Adipose tissue (tissue), 3 donors: ENCODE measurements around the gene ARMC9. TPM values are rescaled to one million over a fixed set of nuclear protein-coding genes. Genes with fewer than 3 reads are reported as not detected.
"Not testable (repeated sequence)": the region's sequence is repeated elsewhere in the genome, so short reads cannot be mapped to it uniquely, and the experiment has no call there.

ENCODE experiments used
- H3K27ac ChIP-seq: one replicate; pipeline ENCODE4 v1.5.1; 2013; ENCODE audit warnings: low read depth, low read length
- WGBS, 3 donors: extraction: QIAGEN DNeasy Blood & Tissue Kit; methylation state at CpG; one replicate each; pipeline ENCODE4 v1.1.7; 2013; 5-methylcytosine and 5-hydroxymethylcytosine counted together
- polyA plus RNA-seq, 3 donors: library from polyadenylated mRNA; stranded (reverse); fragments of 200-250 nt; gene quantifications; one replicate each; pipeline ENCODE4 v1.2.3, GENCODE V29; 2013
- donor health status: healthy with polysubstance abuse.
- donor health status: Bipolar disorder and iron deficiency.
- donor health status: healthy.

ARMC9 gene
- polyA plus RNA-seq, 3 donors = 1.5 to 8.7 (median 4.0) TPM

DNA sequence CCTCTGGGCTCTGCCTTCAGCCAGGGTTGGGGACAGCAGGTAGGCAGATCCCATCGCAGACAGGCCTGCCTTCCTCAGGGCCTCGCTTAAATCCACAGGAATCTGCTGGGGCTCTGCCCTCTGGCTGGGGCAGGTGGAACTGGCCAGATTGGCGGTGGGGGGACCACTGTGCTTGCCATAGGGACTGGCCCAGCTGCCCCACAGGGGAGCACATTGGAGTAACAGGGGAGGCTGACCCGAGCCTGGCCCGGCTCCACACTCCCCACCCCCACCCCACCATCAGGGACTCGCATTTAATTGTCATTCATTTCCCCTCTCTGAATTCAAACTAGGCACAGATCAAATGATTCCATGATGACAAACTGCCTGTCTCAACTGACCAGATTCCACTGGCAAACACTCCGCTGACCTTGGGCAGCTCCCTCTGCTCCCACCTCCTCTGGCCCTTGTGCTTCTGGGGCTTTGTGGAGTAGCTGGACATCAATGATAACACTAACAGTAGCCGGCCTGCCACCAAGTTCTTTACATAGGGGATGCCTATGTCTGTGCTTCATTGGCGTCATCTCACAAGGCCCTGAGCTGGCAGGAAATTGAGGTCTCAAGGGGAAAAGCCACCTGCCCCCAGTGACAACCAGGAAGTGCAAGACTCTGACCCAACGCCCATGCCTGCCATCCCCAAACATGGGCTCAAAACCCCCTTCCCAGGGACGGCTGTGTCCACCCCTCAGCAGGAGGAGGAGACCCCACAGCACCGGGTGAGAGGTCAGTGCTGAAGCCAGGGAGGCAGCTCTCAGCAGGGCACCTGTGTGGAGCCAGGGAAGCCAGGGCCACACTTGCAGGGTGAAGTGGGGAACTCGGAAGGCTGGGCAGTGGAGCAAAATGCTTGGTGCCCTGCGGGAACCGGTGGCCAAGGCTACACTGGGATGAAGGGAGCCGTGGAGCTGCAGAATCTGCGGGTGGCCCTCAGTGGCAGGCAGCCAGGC lies 195.0 kb downstream of the ARMC9 start:
- no peak overlapping the region for H3K27ac ChIP-seq
- 73 to 78% (median 78%) methylated on average over 17 of the region's 17 CpGs for WGBS, 3 donors

- H3K27ac ChIP-seq = no peak overlapping the region
- 79 to 81% (median 81%) methylated on average over 13 of the region's 13 CpGs for WGBS, 3 donors
Observed at GRCh38 chr2:231394211-231395141, 196.0 kb downstream of the ARMC9 start.

DNA sequence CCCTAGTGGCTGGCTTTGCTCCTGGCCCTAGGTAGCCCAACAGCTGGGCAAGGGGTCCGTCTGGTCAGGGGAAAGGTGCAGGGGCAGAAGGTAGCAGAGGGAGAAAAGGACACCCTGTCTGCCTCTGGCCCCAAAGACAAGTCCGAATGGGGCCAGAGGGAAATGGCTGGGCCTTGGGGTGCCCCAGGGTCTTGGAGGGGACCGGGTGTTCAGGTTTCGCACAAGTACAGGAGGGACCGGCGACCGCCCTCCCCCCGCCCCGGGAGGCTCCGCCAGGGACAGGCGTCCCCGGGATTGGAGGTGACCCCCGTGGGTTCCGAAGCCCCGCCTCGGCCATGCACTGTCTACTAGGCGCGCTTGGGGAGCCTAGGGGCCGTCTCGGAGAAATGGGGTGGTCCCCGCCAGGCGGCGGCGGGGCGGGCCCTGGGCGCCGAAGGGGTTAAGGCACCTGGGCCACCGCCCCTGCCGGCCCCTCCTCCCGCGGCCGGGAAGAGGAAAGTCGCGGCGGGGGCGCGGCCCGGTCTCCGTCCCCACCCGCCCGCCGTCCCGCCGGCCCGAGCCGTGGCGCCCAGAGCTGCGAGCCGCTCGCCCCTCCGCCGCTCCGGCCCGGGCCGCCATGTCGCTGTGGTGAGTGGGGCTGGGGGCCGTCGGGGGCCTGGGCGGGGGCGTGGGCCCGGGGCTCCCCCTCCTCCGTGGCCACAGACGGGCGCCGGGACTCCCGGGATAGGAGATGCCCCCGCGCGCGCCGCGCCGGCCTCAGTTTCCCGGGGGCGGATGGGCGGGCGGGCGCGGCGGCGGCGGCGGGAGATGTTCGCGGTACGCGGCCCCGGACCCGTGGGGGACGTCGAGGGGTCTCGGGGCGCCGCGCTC lies 197.0 kb downstream of the ARMC9 start, which contains the start of gene B3GNT7:
Gene B3GNT7, plus strand, starts transcription at position 523 of the 870 bp plus-strand sequence. Its CDS starts 94 bp downstream, at position 617.
- WGBS, 3 donors = 4 to 5% (median 5%) methylated on average over 35 to 95 of the region's 95 CpGs
- H3K27ac ChIP-seq = no peak within 1 kb of the TSS

DNA sequence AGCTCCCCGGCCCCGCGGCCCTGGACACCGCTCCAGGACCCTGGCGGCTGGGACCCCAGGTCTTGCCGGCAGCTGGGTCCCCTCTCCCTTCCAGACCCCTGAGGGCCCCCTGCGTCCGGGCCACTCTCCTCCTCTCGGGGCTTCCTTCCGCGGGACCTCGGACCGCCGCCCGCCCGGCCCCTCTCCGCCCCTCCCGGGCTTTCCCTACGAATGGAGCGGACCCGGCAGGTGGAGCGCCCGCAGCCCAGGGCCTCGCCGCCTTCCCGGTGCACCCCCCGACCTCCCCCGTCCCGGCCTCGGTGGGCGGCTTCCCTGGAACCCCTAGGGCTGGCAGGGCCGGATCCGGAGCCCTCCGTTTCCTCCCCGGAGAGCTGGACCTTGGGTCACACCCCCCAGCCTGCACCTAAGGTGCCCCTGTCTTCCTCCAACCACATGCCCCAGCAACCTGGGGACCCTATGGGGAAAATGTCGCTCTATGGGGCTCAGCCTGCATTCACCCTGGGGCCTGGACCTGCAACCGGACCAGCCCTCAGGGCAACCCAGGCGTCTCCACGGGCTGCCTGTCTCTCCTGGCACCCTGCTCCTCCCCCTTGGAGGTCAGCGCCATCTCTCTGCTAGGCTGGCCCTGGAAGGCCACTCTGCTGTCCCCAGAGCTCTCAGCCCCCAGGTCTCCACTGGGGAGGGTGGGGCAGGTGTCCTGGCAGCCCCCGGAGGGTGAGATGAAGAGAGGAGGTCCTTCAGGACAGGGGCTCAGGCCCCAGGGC lies 197.8 kb downstream of the ARMC9 start:
- no peak overlapping the region for H3K27ac ChIP-seq
- 11 to 18% (median 13%) methylated on average over 28 to 41 of the region's 41 CpGs for WGBS, 3 donors

DNA sequence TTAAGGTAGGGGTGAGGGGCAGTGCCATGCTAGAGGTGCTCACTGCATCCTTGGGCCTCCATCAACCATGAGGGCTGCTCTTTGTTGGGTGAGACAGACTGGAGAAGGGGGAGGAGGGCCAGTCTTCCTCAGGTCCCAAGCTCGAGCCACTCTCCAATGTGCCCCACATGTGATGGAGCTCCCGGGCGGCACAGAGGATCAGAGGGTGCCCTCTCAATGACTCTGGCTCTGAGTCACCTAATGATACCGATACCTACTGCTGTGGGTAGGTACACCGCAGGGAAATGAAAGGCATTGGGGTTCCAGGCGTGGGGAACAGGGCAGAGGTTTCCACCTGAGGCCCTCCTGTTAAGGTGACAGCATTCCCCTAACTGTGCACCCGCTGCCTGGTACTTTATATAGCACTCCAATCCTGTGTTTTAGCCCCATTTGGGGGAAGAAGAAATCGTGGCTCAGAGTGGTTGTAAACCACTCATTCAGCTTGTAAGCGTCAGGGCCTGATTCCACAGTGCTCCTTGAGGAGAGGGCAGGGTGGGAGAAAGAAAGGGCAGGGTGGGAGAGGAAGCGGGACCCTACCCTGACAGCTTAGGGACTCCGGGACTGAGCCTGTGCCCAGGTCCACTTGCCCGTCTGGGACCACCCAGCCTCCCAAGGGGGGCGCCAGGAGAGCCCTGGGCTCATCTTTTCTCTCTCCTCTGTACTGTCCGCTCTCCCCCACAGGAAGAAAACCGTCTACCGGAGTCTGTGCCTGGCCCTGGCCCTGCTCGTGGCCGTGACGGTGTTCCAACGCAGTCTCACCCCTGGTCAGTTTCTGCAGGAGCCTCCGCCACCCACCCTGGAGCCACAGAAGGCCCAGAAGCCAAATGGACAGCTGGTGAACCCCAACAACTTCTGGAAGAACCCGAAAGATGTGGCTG lies 198.8 kb downstream of the ARMC9 start:
- no peak overlapping the region for H3K27ac ChIP-seq
- 88 to 91% (median 89%) methylated on average over 21 to 22 of the region's 22 CpGs for WGBS, 3 donors

DNA sequence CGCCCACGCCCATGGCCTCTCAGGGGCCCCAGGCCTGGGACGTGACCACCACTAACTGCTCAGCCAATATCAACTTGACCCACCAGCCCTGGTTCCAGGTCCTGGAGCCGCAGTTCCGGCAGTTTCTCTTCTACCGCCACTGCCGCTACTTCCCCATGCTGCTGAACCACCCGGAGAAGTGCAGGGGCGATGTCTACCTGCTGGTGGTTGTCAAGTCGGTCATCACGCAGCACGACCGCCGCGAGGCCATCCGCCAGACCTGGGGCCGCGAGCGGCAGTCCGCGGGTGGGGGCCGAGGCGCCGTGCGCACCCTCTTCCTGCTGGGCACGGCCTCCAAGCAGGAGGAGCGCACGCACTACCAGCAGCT lies 199.5 kb downstream of the ARMC9 start:
- 96 to 98% (median 96%) methylated on average over 28 of the region's 28 CpGs for WGBS, 3 donors
- H3K27ac ChIP-seq = no peak overlapping the region

DNA sequence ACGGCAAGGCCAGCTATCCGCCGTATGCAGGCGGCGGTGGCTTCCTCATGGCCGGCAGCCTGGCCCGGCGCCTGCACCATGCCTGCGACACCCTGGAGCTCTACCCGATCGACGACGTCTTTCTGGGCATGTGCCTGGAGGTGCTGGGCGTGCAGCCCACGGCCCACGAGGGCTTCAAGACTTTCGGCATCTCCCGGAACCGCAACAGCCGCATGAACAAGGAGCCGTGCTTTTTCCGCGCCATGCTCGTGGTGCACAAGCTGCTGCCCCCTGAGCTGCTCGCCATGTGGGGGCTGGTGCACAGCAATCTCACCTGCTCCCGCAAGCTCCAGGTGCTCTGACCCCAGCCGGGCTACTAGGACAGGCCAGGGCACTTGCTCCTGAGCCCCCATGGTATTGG lies 200.2 kb downstream of the ARMC9 start:
- no peak overlapping the region for H3K27ac ChIP-seq
- WGBS, 3 donors = 94 to 95% (median 95%) methylated on average over 25 to 27 of the region's 27 CpGs

DNA sequence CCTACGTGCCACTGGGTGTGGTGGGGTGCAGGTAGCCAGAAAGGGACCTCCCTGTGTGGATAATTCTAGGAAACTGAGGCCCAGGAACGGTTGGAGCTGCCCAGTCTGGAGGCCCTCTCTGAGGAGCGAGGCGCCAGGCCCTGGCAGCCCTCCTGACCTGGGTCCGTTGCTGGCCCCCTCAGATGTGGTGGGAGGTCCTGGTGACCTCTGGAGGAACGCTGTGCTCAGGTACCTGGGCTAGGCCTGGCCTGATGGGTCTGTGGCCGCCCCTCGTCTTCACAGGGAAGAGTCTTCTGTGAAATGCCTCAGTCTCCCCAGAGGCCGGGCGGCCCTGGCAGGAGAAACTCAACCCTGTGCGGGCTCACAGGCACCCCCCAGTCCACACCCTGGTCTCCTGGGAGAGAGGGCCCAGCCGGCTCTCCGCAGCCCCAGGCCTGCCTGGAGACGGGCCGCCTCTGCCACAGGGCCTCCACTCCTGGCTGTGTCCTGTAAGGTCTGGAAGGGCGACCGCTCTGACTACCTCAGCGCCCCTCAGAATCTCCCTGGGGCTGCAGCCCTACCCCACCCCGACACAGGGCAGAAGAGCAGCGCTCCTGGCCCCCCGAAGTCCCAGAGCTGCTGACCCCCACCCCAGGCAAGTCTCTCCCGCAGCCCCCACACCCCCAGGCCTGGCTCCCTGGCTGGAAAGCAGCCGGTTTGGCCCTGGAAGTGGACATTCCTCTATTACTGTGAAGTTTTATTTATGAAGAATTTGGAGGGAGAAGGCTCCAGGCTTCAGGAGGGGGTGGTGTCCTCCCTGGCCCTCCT lies 200.8 kb downstream of the ARMC9 start:
- H3K27ac ChIP-seq = no peak overlapping the region
- WGBS, 3 donors = 75 to 82% (median 76%) methylated on average over 21 to 23 of the region's 23 CpGs

DNA sequence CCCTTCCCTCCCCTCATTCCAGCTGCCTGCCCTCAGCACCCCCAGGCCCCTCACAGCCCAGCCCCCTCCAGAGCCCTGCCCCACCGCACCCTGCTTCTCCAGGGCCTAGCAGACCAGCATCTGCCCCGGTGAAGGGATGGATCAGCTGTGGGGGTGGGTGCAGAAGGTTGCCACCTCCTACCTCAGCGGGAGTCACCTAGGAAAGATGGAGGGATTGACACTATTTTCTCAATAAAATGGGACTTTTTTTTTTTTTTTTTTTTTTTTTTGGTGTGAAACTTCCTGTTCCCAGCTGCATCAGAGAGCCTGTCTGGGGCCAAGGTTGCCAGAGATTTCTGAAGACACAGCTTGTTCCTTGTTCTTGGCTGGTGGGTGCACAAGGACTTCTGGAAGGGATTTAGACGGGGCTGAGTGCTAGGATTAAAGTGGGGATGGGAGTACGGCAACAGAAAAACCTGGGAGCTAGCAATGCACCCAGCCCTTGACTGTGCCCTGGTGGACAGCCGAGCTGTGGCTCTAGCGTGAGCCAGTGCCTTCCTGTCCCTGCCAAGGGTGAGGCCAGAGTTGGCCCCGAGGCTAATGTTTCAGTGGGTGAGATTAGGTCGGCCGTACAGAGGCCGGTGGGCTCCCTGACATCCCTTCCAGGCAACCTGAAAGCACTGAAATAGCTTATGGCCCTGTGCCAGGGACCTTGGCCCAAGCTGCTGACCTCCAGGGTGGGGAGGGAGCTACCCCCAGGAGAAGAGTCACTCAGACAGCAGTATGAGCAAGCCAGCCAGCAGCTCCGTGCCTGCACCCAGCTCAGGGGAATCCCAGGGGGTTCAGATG lies 201.6 kb downstream of the ARMC9 start:
- WGBS, 3 donors = 21 to 48% (median 43%) methylated on average over 12 of the region's 12 CpGs
- no peak overlapping the region for H3K27ac ChIP-seq

DNA sequence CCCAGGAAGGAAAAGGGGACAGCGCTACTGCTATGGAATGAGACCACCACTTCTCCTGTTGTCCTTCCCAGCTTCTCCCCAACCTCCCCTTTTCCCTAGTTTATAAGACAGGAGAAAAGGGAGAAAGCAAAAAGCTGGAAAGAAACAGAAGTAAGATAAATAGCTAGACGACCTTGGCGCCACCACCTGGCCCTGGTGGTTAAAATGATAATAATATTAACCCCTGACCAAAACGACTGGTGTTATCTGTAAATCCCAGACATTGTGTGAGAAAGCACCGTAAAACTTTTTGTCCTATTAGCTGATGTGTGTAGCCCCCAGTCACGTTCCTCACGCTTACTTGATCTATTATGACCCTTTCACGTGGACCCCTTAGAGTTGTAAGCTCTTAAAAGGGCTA lies 202.2 kb downstream of the ARMC9 start:
- 24 to 42% (median 42%) methylated on average over 8 of the region's 8 CpGs for WGBS, 3 donors
- H3K27ac ChIP-seq = not testable (repeated sequence)

GRCh38 chr2:231401101-231401500 lies 202.7 kb downstream of the ARMC9 start:
- H3K27ac ChIP-seq = not testable (repeated sequence)
- WGBS, 3 donors = 84 to 91% (median 86%) methylated on average over 23 of the region's 23 CpGs

DNA sequence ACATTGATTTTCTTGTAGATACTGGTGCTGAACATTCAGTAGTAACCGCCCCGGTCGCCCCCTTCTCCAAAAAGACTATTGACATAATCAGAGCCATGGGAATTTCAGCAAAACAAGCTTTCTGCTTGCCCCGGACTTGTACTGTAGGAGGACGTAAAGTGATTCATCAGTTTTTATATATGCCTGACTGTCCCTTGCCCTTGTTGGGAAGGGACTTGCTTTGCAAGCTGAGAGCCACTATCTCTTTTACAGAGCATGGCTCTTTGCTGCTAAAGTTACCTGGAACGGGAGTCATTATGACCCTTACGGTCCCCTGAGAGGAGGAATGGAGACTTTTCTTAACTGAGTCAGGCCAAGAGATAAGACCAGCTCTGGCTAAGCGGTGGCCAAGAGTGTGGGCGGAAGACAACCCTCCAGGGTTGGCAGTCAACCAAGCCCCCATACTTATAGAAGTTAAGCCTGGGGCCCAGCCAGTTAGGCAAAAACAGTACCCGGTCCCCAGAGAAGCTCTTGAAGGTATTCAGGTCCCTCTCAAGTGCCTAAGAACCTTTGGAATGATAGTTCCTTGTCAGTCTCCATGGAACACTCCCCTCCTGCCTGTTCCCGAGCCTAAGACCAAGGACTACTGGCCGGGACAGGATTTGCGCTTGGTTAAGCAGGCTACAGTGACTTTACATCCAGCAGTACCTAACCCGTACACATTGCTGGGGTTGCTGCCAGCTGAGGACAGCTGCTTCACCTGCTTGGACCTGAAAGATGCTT lies 205.2 kb downstream of the ARMC9 start:
- H3K27ac ChIP-seq = not testable (repeated sequence)
- 39 to 66% (median 59%) methylated on average over 14 of the region's 14 CpGs for WGBS, 3 donors

DNA sequence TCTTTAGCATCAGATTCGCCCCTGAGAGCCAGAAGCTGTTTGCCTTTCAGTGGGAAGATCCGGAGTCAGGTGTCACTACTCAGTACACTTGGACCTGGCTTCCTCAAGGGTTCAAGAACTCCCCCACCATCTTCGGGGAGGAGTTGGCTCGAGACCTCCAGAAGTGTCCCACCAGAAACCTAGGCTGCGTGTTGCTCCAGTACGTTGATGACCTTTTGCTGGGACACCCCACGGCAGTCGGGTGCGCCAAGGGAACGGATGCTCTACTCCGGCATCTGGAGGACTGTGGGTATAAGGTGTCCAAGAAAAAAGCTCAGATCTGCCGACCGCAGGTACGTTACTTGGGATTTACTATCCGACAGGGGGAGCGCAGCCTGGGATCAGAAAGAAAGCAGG lies 205.8 kb downstream of the ARMC9 start:
- not testable (repeated sequence) for H3K27ac ChIP-seq
- 91 to 95% (median 92%) methylated on average over 16 of the region's 16 CpGs for WGBS, 3 donors
